ENCODE results near the gene C6orf89. TPM values are rescaled to one million over a fixed set of nuclear protein-coding genes. Genes with fewer than 3 reads are reported as not detected.
A peak's percentile ranks its signal among the peaks of the same experiment; 100 is the strongest.

The C6orf89 gene
- total RNA-seq, 6 donors from 2014 or later = 22.0 to 60.8 (median 42.5) TPM

GRCh38 chr6:36838896-36839748 lies 46.6 kb upstream of the C6orf89 start, which contains the start of gene CPNE5:
TSS of gene CPNE5 (minus strand) at chr6:36839444. CDS start at chr6:36839377, 67 bp downstream.
- ATAC-seq (ENCODE audit: low FRiP score in 2 of 2) = peak in 1 of 2 donors; percentile 40

GRCh38 chr6:36839749-36840431 lies 45.9 kb upstream of the C6orf89 start:
- no peaks in the 10 kb centered on the region for H3K36me3 ChIP-seq
- H3K27me3 ChIP-seq = peaks cover 0 to 19% (median 9%) of the 10 kb centered on the region in 4 donors
- WGBS, 2 donors = 1 to 2% methylated on average over 22 to 26 of the region's 70 CpGs
- no peak overlapping the region for H3K27ac ChIP-seq
- peaks cover 21 to 26% (median 25%) of the 10 kb centered on the region in 4 donors for H3K4me1 ChIP-seq
- no peaks in the 10 kb centered on the region for H3K9me3 ChIP-seq
- peak overlapping the region; percentile 18 to 58 (median 52) for H3K4me3 ChIP-seq
- peak in 1 of 2 donors; percentile 79 for ATAC-seq (ENCODE audit: low FRiP score in 2 of 2)
- TF ChIP-seq POLR2AphosphoS5 (IDR thresholded peaks at IDR 0.05) = no peak
- TF ChIP-seq CTCF (IDR thresholded peaks at IDR 0.05) = peak in 1 of 6 experiments; percentile 19
- peak in 1 of 2 donors; percentile 92 for DNase-seq

More at GRCh38 chr6:36838896-36839748, 46.6 kb upstream of the C6orf89 start, which contains the start of gene CPNE5:
- 8 to 16% methylated on average over 18 to 25 of the region's 57 CpGs for WGBS, 2 donors
- TF ChIP-seq POLR2AphosphoS5 (IDR thresholded peaks at IDR 0.05) (no peak), POLR2A (IDR thresholded peaks at IDR 0.05) (no peak), EP300 (IDR thresholded peaks at IDR 0.05) (no peak), CTCF (IDR thresholded peaks at IDR 0.05) (no peak)
- H3K36me3 ChIP-seq = no peaks in the 10 kb centered on the region
- peaks cover 0 to 19% (median 9%) of the 10 kb centered on the region in 4 donors for H3K27me3 ChIP-seq
- peaks cover 21 to 26% (median 25%) of the 10 kb centered on the region in 4 donors for H3K4me1 ChIP-seq
- H3K9me3 ChIP-seq = no peaks in the 10 kb centered on the region
- peak in 1 of 2 donors; percentile 81 for DNase-seq
- peak within 1 kb of the TSS; percentile 18 to 58 (median 52) for H3K4me3 ChIP-seq
- no peak within 1 kb of the TSS for H3K27ac ChIP-seq

- Histone ChIP-seq H3K4me3 (peak overlapping the region in 3 of 4 donors; percentile 48 to 58 (median 57)), H3K4me1 (peaks cover 21 to 26% (median 25%) of the 10 kb centered on the region in 4 donors), H3K27ac (no peak overlapping the region), H3K9me3 (no peaks in the 10 kb centered on the region), H3K27me3 (peaks cover 0 to 19% (median 9%) of the 10 kb centered on the region in 4 donors), H3K36me3 (no peaks in the 10 kb centered on the region)
- ATAC-seq (ENCODE audit: low FRiP score in 2 of 2) = peak in 1 of 2 donors; percentile 39
- no peak for TF ChIP-seq EP300 (IDR thresholded peaks at IDR 0.05)
- no peak for TF ChIP-seq POLR2A (IDR thresholded peaks at IDR 0.05)
- TF ChIP-seq CTCF (IDR thresholded peaks at IDR 0.05) = no peak
- TF ChIP-seq POLR2AphosphoS5 (IDR thresholded peaks at IDR 0.05) = no peak
- 16 to 20% methylated on average over 12 to 29 of the region's 44 CpGs for WGBS, 2 donors
- DNase-seq = peak in 1 of 2 donors; percentile 81
Measured at GRCh38 chr6:36840432-36841403, 45.0 kb upstream of the C6orf89 start.

GRCh38 chr6:36841756-36842155 lies 44.0 kb upstream of the C6orf89 start:
- no peak for TF ChIP-seq POLR2A (IDR thresholded peaks at IDR 0.05)
- TF ChIP-seq POLR2AphosphoS5 (IDR thresholded peaks at IDR 0.05) = no peak
- no peak for TF ChIP-seq CTCF (IDR thresholded peaks at IDR 0.05)
- TF ChIP-seq EP300 (IDR thresholded peaks at IDR 0.05) = no peak
- H3K4me1 ChIP-seq = peaks cover 21 to 26% (median 25%) of the 10 kb centered on the region in 4 donors
- H3K36me3 ChIP-seq = no peaks in the 10 kb centered on the region
- WGBS, 2 donors = 88 to 90% methylated on average over 2 of the region's 2 CpGs
- H3K27ac ChIP-seq = no peak overlapping the region
- ATAC-seq (ENCODE audit: low FRiP score in 2 of 2) (no peak), DNase-seq (no peak)
- H3K9me3 ChIP-seq = no peaks in the 10 kb centered on the region
- no peak overlapping the region for H3K4me3 ChIP-seq
- H3K27me3 ChIP-seq = peaks cover 0 to 19% (median 9%) of the 10 kb centered on the region in 4 donors
